Stimulated activated naive CD4-positive, alpha-beta T cell treated with Interleukin-2 at 50 U/mL for 16 hours (primary cell): ENCODE results near the gene SPANXC.
"Not testable (repeated sequence)": the region's sequence is repeated elsewhere in the genome, so short reads cannot be mapped to it uniquely, and the experiment has no call there.

Experiments used
- DNase-seq: peaks from one replicate; lab custom pipeline; 2025; lab: John Stamatoyannopoulos, UW

The SPANXC gene, protein sequence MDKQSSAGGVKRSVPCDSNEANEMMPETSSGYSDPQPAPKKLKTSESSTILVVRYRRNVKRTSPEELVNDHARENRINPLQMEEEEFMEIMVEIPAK

GRCh38 chrX:141242417-141242816 lies at the start of gene SPANXC:
Gene SPANXC, minus strand, starts transcription at chrX:141242517. Its CDS starts 60 bp downstream, at chrX:141242457.
- DNase-seq, result not testable (repeated sequence)

GRCh38 chrX:141279476-141279875 lies 37.2 kb upstream of the SPANXC start:
- DNase-seq, result no peak

DNA sequence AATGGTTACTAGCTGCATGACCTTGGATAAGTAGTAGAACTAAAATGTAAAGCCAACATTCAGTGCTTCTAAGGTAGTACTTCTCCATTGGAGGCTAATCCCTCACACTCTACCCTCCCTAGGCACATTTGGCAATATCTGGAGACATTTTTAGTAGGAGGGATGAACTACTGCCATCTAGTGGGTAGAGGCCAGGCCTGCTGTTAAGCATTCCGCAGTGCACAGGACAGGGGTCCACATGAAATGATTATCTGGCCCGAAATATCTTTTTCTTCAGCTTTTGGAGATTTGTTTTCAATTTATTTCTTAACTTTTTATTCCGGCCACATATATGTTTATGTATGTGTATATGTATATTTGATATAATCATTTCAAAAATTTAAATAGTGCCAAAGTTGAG lies 36.0 kb upstream of the SPANXC start:
- DNase-seq, result no peak

- no peak for DNase-seq
These were observed 15.8 kb upstream of the SPANXC start for GRCh38 chrX:141258080-141258479.

- no peak for DNase-seq
These were observed 20.7 kb downstream of the SPANXC start for GRCh38 chrX:141221611-141222010.

DNA sequence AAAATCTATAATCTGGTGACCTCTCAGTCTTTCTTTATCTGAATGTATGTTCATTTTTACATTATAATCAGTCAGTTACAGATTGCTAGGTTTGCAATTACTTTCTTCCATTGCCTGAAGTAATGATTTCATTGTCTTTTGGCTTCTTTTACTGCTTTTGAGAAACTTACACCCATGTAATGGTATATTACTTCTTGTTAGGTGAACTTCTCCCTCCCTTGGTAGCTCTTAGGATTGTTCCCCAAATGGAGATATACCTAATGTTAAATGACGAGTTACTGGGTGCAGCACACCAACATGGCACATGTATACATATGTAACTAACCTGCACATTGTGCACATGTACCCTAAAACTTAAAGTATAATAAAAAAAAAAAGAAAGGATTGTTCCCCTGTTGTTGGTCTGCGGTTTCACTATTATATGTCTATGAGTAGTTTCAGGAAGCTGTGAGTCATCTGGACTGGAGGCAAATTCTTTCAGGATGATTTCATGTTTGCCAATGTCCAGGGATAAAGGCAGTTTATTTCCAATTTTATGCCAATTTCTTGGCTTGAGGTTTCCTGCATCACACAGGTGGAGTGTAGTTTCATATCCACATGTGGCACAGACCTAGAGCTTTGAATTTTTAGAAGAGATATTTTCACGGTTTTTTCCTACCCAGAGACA lies 21.8 kb downstream of the SPANXC start:
- DNase-seq, result no peak

GRCh38 chrX:141214196-141214595 lies 28.1 kb downstream of the SPANXC start:
- no peak for DNase-seq

- DNase-seq, result no peak
These were observed 40.4 kb downstream of the SPANXC start for GRCh38 chrX:141201962-141202361.
